Spleen (tissue), 7 donors: ENCODE results near the gene MAGI3.

Source experiments
- CTCF ChIP-seq, 11 experiments: fragments of 200-600 bp in 7 of 11; fragments of 450-650 bp in 4 of 11; sonication (generic) in 4 of 11; IDR thresholded peaks in 8 of 11; conservative IDR thresholded peaks in 3 of 11; 1 replicate in 7 of 11; 2 replicates in 4 of 11; pipeline versions ENCODE4 v1.4.0 to v1.8.0; 2016 to 2021; ENCODE audit warnings: antibody characterized with exemption in 11 of 11, inconsistent platforms in 4 of 11, mild to moderate bottlenecking in 1 of 11
- POLR2A ChIP-seq, 3 donors: fragments of 450-650 bp; IDR thresholded peaks; one replicate each; pipeline ENCODE4 v1.5.1; 2017; ENCODE audit warnings: antibody characterized with exemption in 3 of 3, mild to moderate bottlenecking in 1 of 3
- POLR2AphosphoS5 ChIP-seq, 3 donors: sonication (generic); formaldehyde crosslinking; IDR thresholded peaks; one replicate each; pipeline ENCODE4 v1.5.1; 2017; ENCODE audit warnings: antibody characterized with exemption in 3 of 3
- donor health status: DM: no; HTN: no; CAD: no; lungs with moderate emphysema.
- donor health status: DM: no; HTN: no; CAD: no.
- donor health status: DM: no; HTN: no; CAD: no.

- TF ChIP-seq CTCF (IDR thresholded peaks at IDR 0.05 in 8 of 11, conservative IDR thresholded peaks at IDR 0.05 in 3 of 11) (no peak), POLR2A (IDR thresholded peaks at IDR 0.05) (no peak), POLR2AphosphoS5 (IDR thresholded peaks at IDR 0.05) (no peak)
Observed at GRCh38 chr1:113662101-113662500, 271.8 kb downstream of the MAGI3 start.
